Stimulated activated memory B cell treated with anti-CD40 and anti-IgM and Interleukin-4, amounts not matched to agents 10 μg/mL and 1 μg/mL and 100 μg/mL, for 72 hours (primary cell): Measurements from ENCODE around the gene SLC15A1.
"Not testable (repeated sequence)": the region's sequence is repeated elsewhere in the genome, so short reads cannot be mapped to it uniquely, and the experiment has no call there.

Source experiments
- ATAC-seq: fragments of 150-1000 bp; cut with Tn5 transposase; 2 replicates; pipeline ENCODE4 v1.10.0; 2021
- H3K27ac Mint-ChIP-seq: one replicate; pipeline ENCODE4 v1.8.0; 2022; ENCODE audit warnings: mild to moderate bottlenecking, mixed read lengths
- H3K27me3 Mint-ChIP-seq: one replicate; pipeline ENCODE4 v1.8.0; 2022; ENCODE audit warnings: mixed read lengths
- H3K36me3 Mint-ChIP-seq: one replicate; pipeline ENCODE4 v1.8.0; 2022; ENCODE audit warnings: mixed read lengths
- H3K4me1 Mint-ChIP-seq: one replicate; pipeline ENCODE4 v1.8.0; 2022; ENCODE audit warnings: mixed read lengths
- H3K4me3 Mint-ChIP-seq: one replicate; pipeline ENCODE4 v1.8.0; 2022; ENCODE audit warnings: mild to moderate bottlenecking, moderate library complexity, mixed read lengths
- H3K9me3 Mint-ChIP-seq: one replicate; pipeline ENCODE4 v1.8.0; 2022; ENCODE audit warnings: mixed read lengths

The SLC15A1 gene

DNA sequence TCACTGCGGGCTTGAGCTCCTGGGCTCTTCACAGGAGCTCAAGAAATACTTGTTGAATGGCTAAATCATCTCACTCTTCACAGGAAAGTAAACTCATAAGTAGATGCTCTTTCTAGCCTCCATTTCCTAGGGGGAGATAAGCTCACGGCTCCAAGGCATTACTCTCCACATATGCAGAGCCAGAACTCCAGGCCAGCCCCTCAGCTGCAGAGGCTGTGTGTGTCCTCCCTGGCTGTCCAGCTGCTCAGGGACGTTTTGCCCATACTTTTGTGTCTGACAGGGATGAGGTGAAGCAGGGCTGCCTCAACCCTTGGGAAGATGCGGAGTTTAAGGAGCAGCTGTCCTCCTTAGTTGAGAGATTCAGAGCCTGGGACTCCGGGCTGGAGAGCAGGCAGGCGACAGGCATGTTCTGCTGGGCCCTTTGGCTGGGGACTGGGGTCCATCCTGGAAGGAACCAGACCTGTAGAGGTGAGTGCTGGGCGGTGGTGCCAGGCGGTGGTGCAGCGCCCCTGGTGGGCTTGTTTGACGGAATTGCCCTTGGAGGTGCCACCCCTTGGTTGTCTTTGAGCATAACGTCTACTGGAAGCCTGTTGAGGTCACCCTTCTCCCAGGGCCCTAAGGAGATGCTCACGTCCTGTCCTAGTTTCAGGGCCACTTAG lies 20.5 kb upstream of the SLC15A1 start:
- Mint-ChIP-seq H3K27ac (no peak overlapping the region), H3K36me3 (no peaks in the 10 kb centered on the region), H3K4me1 (no peaks in the 10 kb centered on the region), H3K27me3 (peaks cover 21% of the 10 kb centered on the region), H3K4me3 (no peak overlapping the region), H3K9me3 (peaks cover 1% of the 10 kb centered on the region)
- ATAC-seq: no peak

DNA sequence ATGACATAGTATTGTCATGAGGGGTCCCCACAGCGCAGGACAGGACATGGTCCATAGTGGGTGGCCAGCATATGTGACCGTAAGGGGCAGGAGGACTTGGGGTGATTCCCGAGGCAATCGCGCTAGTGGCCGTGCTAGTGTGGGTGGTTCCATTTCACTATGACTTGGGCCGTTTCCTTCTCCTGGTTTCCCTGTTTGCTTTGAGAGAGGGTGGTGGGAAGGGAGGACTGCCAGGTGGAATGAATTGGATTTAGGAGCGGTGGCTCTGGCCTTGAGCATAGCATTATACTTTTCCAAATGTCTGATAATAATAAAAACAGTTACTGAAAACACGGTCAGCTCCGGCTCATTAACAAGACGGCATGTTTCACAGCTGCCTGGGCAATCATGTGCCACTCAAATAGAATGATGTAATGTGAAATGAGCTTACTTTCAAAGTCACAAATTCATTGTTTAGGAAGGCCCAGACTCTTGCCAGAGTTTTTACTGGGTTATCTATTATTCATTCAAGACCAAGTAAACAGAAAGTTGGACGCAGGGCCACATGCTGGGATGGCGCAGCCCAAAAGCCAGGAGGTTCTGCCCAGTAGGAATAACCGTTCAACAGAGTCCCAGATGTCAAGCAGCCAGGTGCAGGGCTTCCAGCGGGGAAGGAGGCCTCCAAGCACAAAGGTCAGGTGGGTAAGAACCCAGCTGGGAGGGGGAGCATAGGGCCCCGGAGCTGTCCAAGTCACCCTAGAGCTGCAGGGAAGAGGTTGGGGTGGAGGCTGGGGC lies 19.6 kb upstream of the SLC15A1 start:
- Mint-ChIP-seq H3K27ac (no peak overlapping the region), H3K4me1 (no peaks in the 10 kb centered on the region), H3K9me3 (no peaks in the 10 kb centered on the region), H3K36me3 (no peaks in the 10 kb centered on the region), H3K4me3 (no peak overlapping the region), H3K27me3 (peaks cover 15% of the 10 kb centered on the region)
- no peak for ATAC-seq

DNA sequence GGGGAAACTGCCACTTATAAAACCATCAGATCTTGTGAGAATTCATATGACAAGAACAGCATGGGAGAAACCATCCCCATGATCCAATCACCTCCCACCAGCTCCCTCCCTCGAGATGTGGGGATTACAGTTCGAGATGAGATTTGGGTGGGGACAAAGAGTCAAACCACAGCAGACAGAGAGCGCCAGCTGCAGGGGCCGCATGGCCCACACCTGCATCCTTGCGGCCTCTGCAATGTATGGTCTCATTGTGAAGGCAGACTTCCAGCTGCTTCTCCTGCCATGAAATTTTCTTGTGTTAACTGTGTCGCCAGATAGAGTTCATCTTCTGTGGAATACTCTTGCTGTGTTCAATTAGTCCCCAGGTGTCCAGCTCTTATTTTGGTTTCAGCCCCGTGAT lies 17.3 kb upstream of the SLC15A1 start:
- Mint-ChIP-seq H3K4me1 (no peaks in the 10 kb centered on the region), H3K4me3 (no peak overlapping the region), H3K9me3 (no peaks in the 10 kb centered on the region), H3K36me3 (no peaks in the 10 kb centered on the region), H3K27me3 (peaks cover 7% of the 10 kb centered on the region), H3K27ac (no peak overlapping the region)
- no peak for ATAC-seq

DNA sequence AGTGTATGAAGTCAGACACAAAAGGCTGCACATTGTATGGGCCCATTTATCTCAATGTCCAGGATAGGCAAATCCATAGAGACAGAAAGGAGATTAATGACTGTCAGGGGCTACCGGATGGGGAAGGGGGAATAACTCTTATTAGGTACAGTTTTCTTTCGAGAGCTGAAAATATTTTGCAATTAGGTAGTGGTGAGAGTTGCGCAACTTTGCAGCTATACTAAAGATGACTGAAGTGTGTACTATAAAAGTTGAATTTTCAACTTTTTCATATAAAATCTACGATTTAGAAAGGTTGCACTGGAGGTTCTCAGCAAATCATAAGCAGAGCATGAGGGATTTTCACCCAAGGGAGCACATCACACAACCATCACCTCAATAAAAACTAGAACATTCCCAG lies 16.1 kb upstream of the SLC15A1 start:
- peaks cover 7% of the 10 kb centered on the region for H3K27me3 Mint-ChIP-seq
- no peak overlapping the region for H3K4me3 Mint-ChIP-seq
- no peak for ATAC-seq
- no peak overlapping the region for H3K27ac Mint-ChIP-seq
- no peaks in the 10 kb centered on the region for H3K9me3 Mint-ChIP-seq
- H3K4me1 Mint-ChIP-seq: no peaks in the 10 kb centered on the region
- no peaks in the 10 kb centered on the region for H3K36me3 Mint-ChIP-seq

DNA sequence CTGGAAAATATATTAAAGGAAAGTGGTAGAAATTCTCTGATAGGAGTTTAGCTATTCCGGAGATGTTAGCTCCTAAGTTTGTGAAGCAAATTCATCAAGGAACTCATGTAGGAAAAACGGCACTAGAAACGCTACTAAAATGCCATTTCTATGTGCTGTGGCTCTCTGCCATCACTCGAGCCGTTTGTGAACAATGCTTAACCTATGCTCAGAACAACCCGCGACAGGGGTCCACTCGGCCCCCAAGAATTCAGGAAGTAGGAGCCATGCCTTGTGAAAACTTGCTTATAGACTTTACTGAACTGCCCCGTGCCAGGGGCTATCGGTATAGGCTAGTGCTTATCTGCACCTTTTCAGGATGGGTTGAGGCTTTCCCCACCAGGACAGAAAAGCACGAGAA lies 14.2 kb upstream of the SLC15A1 start:
- no peak for ATAC-seq
- H3K9me3 Mint-ChIP-seq: no peaks in the 10 kb centered on the region
- H3K27ac Mint-ChIP-seq: no peak overlapping the region
- no peaks in the 10 kb centered on the region for H3K36me3 Mint-ChIP-seq
- H3K27me3 Mint-ChIP-seq: peaks cover 7% of the 10 kb centered on the region
- no peak overlapping the region for H3K4me3 Mint-ChIP-seq
- no peaks in the 10 kb centered on the region for H3K4me1 Mint-ChIP-seq

DNA sequence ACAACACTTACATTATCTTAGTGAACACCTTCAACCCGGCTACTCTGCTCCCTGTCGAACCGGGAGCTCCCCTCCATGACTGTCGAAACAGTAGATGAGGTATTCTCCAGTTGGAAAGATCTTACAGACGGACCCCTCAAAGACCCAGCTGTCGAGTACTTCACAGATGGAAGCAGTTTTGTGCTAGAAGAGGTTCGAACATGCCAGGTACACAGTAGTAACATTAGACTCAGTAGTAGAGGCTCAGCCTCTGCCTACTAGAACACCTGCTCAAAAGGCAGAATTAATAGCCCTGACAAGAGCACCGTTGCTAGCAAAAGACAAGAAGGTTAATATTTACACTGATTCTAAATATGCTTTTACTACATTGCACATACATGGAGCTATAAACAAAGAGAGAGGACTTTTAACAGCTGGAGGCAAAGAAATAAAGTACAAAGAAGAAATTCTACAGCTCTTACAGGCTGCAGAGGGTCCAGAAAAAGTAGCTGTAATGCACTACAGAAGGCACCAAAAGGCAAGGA lies 13.6 kb upstream of the SLC15A1 start:
- no peak overlapping the region for H3K4me3 Mint-ChIP-seq
- H3K27ac Mint-ChIP-seq: no peak overlapping the region
- H3K27me3 Mint-ChIP-seq: peaks cover 11% of the 10 kb centered on the region
- no peaks in the 10 kb centered on the region for H3K4me1 Mint-ChIP-seq
- no peak for ATAC-seq
- H3K36me3 Mint-ChIP-seq: no peaks in the 10 kb centered on the region
- peaks cover 2% of the 10 kb centered on the region for H3K9me3 Mint-ChIP-seq

DNA sequence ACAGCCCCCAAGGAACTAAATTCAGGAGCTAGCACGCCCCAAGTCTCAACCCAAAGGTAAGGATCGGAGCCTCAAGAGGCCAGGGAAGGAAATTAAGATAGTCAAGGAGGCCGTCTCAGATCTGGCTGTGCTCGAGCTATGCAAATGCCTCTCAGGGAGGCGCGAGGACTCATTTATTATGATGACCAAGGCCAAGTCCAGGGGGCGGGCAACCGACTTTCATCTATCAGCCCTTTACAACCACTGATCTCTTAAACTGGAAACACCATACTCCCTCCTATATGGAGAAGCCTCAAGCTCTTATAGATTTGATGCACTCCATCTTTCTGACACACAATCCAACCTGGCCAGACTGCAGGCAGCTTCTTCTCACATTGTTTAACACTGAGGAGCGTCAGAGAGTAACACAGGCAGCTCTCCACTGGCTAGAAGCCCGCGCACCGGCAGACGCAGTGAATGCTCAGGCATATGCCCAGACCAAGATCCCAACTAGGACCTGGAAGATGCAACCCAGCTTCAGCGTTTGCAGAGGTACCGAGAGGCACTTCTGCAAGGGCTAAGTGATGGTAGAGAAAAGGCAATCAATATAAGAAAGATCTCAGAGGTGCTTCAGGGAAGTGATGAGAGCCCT lies 9.6 kb upstream of the SLC15A1 start:
- no peaks in the 10 kb centered on the region for H3K4me1 Mint-ChIP-seq
- H3K36me3 Mint-ChIP-seq: no peaks in the 10 kb centered on the region
- peaks cover 24% of the 10 kb centered on the region for H3K27me3 Mint-ChIP-seq
- no peak overlapping the region for H3K27ac Mint-ChIP-seq
- peak overlapping the region; percentile 51 for H3K4me3 Mint-ChIP-seq
- no peak for ATAC-seq
- peaks cover 9% of the 10 kb centered on the region for H3K9me3 Mint-ChIP-seq

DNA sequence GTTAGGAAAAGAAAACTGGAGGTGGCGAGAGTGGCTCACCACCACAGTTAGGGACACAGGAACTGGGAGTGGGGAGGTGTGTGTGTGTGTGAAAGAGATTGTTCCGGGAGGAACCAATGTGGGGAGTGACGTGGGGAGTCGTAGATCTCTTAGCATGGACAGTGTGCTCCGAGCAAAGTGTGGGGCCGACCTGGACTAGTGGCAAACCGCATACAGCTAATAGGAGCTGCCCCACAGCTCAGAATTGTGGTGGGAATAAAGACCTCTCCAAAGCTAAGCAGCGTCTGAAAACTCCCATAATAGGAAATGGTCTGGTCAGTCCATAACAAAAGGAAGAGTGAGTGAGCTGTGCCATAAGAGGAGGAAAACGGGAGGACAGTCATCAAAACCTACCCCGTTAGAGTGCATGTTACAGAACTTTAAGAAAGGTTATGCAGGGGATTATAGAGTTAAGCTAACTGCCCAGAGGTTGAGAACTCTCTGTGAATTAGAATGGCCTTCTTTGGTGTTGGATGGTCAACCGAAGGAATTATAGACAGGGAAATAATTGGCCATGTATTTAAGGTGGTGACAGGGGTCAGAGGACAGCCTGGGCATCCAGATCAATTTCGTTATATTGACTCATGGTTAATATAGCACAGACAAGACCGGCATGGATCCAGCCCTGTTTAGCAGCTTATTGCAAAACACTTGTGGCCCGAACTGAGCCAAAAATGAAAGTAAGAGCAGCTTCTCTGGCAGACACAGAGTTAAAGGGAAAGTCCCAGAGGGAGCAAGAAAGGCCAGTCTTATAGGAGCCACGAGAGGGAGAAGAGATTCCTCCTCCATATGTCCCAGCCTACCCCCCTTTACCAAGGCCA lies 8.9 kb upstream of the SLC15A1 start:
- Mint-ChIP-seq H3K27ac (no peak overlapping the region), H3K4me3 (peak overlapping the region; percentile 51), H3K4me1 (no peaks in the 10 kb centered on the region), H3K36me3 (no peaks in the 10 kb centered on the region), H3K27me3 (peaks cover 27% of the 10 kb centered on the region), H3K9me3 (peaks cover 9% of the 10 kb centered on the region)
- ATAC-seq: no peak

DNA sequence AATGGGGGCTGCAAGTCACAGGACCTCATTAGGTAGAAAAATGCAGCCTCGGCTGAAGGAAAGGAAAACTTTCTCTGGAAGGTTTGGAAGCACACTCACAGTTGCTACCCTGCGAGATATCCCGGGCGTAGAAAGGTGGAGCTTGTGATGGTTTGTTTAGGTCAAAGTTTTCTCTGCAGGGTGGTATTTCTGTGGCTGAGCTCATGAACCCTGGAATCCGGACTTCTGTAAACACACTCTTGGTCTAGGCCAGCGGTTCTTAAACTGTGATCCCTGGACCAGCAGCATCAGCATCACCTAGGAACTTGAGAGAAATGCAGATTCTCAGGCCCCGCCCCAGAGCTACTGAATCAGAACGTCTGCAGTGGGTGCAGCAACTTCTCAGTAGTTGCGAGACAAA lies 3.3 kb upstream of the SLC15A1 start:
- Mint-ChIP-seq H3K36me3 (peaks cover 7% of the 10 kb centered on the region), H3K27ac (no peak overlapping the region), H3K27me3 (peaks cover 66% of the 10 kb centered on the region), H3K4me3 (no peak overlapping the region), H3K9me3 (peaks cover 11% of the 10 kb centered on the region), H3K4me1 (no peaks in the 10 kb centered on the region)
- no peak for ATAC-seq

DNA sequence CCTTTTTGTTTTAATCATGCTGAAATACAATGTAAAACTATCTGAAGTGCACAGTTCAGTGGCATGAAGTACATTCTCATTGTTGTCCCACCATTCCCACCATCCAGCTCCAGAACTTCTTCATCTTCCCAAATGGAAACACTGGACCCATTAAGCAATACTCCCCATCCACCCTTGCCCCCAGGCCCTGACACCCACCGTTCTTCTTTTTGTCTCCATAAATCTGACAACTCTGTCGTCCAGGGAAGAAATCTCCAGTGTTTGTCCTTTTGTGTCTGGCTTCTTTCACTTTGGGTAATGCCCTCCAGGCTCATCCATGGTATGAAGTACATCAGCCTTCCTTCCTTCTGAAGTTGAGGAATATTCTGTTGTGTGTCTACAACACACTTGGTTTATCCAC lies 2.6 kb upstream of the SLC15A1 start:
- Mint-ChIP-seq H3K27ac (no peak overlapping the region), H3K4me3 (no peak overlapping the region), H3K36me3 (peaks cover 7% of the 10 kb centered on the region), H3K9me3 (peaks cover 7% of the 10 kb centered on the region), H3K4me1 (no peaks in the 10 kb centered on the region), H3K27me3 (peaks cover 66% of the 10 kb centered on the region)
- ATAC-seq: no peak

DNA sequence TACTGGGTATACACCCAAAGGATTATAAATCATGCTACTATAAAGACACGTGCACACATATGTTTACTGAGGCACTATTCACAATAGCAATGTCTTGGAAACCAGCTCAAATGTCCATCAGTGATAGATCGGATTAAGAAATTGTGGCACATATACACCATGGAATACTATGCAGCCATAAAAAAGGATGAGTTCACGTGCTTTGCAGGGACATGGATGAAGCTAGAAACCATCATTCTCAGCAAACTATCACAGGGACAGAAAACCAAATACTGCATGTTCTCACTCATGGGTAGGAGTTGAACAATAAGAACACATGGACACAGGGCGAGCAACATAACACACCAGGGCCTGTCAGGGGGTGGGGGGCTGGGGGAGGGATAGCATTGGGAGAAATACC lies 2.0 kb upstream of the SLC15A1 start:
- not testable (repeated sequence) for H3K4me3 Mint-ChIP-seq, H3K9me3 Mint-ChIP-seq, ATAC-seq, H3K36me3 Mint-ChIP-seq, H3K4me1 Mint-ChIP-seq, H3K27ac Mint-ChIP-seq
- peaks cover 68% of the 10 kb centered on the region for H3K27me3 Mint-ChIP-seq

DNA sequence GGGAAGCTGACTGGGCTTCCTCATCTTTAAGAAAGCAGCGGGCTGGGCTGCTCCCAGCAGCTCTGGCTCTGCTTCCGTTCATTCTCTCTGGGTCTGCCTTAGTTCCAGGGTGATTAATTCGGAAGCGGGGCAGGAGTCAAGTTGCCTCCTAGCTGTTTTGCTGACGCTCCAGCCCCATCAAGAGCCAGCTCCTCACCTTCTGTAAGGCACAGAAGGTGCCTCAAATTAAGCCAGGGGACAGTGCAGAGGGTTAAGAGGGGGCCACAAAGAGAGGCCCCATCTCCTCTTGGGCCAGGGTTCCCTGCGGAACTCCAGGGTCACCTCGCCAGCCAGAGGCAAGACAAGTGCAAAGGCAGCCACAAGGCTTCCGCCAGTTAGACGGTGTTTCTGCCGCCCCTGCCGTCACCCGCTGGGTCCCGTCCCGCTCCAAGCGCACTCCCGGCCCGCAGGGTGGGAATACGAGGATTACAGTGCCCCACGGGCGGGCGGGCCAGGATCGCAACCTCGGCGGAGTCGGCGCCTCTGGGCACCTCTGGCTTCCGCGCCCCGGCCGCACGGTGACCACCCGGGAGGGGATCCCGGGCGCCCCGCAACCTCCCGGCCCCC lies 508 bp downstream of the SLC15A1 start:
- peaks cover 7% of the 10 kb centered on the region for H3K9me3 Mint-ChIP-seq
- H3K27ac Mint-ChIP-seq: no peak overlapping the region
- H3K36me3 Mint-ChIP-seq: peaks cover 7% of the 10 kb centered on the region
- peaks cover 56% of the 10 kb centered on the region for H3K27me3 Mint-ChIP-seq
- no peaks in the 10 kb centered on the region for H3K4me1 Mint-ChIP-seq
- H3K4me3 Mint-ChIP-seq: no peak overlapping the region
- ATAC-seq: no peak

DNA sequence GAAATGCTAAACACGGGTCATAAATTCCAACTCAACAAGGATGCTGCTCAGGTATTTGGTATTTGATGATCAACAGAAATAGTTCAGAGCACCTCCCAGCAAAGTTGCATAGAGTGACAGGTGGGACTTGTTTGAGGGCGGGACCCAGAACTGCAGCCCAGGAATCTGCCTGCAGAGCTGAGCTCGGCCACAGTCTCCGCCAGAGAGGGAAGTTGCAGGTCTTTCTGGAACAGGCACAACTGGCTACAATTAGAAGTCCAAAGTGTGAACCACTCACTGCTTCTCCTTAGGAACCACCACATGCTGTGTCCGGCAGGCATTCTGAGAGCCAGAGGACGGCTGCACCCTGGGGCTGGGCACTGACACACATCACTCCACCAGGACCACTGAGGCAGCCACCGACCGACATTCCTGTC lies 1.1 kb downstream of the SLC15A1 start:
- peaks cover 54% of the 10 kb centered on the region for H3K27me3 Mint-ChIP-seq
- no peak overlapping the region for H3K27ac Mint-ChIP-seq
- H3K4me1 Mint-ChIP-seq: no peaks in the 10 kb centered on the region
- peaks cover 7% of the 10 kb centered on the region for H3K36me3 Mint-ChIP-seq
- H3K4me3 Mint-ChIP-seq: no peak overlapping the region
- peaks cover 7% of the 10 kb centered on the region for H3K9me3 Mint-ChIP-seq
- no peak for ATAC-seq

DNA sequence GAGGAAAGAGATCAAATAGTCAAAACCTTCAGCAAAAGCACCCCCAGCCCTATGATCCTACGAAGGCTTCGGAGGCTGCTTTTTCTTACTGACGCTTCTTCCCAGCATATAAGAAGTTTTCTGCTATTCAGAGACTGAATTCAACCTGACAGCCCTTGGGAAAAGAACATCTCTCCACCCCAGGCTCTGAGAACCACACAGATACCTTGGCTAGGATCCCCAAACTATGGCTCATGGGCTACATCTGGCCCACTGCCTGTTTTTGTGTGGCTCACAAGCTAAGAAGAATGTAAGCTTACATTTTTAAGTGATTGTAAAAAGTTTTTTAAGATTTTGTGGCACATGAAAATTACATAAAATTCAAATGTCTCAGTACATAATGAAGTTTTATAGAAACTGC lies 3.0 kb downstream of the SLC15A1 start:
- H3K9me3 Mint-ChIP-seq: peaks cover 5% of the 10 kb centered on the region
- ATAC-seq: no peak

DNA sequence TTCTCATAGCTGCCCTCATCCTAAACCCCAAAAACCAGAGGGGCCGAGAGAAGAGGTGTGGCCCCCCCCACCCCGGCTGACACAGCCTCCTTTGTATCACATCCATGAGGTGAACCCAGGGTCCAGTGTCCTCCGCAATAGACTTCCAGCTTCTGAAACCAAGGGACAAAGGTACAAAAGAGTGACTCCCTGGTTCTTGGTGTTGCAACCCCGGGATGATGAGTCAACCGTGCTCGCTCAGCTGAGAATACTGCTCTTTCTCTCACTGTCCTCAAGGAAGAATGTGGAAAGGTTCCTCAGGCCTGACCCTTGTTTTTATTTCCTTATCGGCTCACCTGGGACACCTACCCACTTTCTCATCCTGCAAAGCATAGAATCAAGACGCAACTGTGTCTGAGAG lies 5.5 kb downstream of the SLC15A1 start:
- Mint-ChIP-seq H3K4me1 (no peaks in the 10 kb centered on the region), H3K27ac (no peak overlapping the region), H3K9me3 (no peaks in the 10 kb centered on the region), H3K4me3 (no peak overlapping the region), H3K36me3 (no peaks in the 10 kb centered on the region), H3K27me3 (peaks cover 20% of the 10 kb centered on the region)
- ATAC-seq: no peak

More for the DNA sequence above, 3.0 kb downstream of the SLC15A1 start:
- H3K27me3 Mint-ChIP-seq: peaks cover 43% of the 10 kb centered on the region
- H3K27ac Mint-ChIP-seq: no peak overlapping the region
- H3K4me1 Mint-ChIP-seq: no peaks in the 10 kb centered on the region
- no peak overlapping the region for H3K4me3 Mint-ChIP-seq
- peaks cover 7% of the 10 kb centered on the region for H3K36me3 Mint-ChIP-seq
